ENCODE results near the gene SIK3.
"Not testable (repeated sequence)": the region's sequence is repeated elsewhere in the genome, so short reads cannot be mapped to it uniquely, and the experiment has no call there.

SIK3 gene

DNA sequence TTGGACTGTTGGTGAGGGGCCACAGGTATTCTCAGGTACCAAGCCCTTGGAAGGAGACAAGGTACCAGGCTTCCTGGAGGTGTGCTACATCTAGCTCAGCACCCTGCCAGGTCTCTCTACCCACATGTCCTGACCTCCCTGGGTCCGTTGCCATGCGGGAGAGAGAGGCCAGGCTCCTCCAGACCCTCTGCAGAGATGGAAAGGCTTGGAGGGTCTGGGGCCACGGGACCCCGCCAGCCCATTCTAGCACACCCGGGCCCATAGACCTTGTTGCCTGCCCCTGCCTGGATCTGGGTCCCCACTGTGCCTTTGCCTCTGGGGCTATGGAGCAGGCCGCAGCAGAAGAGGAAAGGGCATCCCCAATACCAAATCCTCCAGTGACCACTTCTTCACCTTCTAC, 270.8 kb downstream of the SIK3 start:
- DNase-seq (ENCODE audit: low read depth, low spot score) = no peak

DNA sequence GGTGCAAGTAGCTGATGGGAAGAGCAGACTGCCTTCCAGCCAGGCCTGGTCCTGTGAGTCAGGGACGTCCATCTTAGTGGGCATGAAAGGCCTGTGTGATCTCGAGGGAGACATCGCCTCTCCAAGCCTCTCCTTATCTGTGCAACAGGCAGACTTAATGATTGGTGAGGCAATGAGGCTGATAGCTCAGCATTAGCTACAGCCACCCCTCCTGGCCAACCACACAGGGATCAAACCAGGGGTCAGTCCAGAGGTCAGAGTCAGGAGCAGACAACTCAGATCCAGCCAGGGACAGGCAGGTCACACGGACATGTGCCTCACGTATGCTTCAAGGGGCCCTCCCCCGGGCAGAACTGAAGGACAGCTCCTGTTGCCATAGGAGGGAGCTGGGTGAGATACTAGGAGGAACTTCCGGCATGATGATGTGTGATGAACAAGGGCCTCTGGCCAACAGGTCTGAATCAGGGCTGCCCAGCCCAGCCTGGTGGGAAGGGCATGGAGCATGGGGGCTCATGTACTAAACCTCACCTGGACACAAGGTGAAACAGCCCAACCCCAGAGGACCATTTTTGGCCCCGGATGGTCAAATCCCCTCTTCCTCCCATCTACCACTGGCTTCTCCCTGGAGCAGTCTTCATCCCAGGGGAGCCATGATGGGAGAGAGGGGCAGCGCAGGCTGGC, 271.3 kb downstream of the SIK3 start:
- DNase-seq (ENCODE audit: low read depth, low spot score) = peak; percentile 57

DNA sequence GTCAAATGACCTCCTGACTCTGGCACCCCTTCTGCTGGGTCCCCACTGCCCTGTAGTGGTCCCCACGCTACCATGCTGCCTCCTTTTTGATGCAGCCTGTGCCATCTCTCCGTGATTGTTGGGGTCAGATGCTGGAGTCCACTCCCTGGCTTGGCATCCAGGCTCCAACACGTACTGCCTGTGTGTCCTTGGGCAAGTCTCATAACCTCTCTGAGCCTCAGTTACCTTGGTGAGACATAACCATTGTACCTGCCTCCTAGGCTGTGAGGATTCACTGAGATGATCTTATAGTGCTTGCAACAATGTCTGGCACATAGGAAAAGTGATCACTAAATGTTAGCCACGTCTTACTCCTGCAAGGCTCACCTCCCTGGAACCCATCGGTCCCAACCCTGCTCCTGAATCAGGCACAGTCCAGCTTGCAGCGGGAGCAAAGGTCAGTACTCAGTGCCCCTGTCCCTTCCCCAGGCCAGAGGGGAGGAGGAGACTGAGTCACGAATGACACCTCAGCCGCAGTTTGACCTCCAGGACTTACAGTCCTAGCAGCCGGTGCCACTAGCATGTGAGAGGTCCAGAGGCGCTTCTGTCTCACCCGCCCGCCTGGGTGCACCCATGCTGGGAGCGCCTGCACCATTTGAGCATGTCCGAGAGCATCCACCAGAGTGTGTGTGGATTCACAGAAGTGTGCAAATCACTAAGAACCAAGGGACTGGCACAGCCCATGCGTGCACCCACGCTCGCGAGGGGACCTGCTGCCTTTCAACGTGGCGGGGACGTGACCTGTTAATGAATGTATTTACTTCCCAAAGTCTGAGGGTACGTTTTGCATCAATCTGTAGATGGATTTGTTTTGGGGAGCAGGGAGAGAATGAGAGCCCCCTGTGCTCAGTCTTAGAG, 272.1 kb downstream of the SIK3 start:
- no peak for DNase-seq (ENCODE audit: low read depth, low spot score)

DNA sequence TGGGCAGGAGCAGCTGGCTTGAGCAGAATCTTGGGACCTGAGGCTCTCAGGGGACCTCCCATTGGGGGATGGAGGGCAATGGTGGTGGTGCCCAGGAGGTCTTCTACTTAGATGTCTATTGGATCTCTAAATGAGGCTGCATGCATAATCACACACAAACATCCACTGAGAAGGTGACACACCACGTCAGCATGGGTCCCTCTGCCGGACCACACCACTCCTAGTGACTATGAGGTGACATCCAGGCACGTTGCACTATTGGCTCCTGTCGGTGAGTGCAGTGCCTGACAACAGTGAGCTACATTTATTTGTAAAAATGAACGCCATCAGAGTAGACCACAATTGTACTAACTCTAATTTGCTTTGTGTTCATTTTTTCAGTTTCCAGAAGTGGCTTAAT, 272.8 kb downstream of the SIK3 start:
- DNase-seq (ENCODE audit: low read depth, low spot score) = no peak

DNA sequence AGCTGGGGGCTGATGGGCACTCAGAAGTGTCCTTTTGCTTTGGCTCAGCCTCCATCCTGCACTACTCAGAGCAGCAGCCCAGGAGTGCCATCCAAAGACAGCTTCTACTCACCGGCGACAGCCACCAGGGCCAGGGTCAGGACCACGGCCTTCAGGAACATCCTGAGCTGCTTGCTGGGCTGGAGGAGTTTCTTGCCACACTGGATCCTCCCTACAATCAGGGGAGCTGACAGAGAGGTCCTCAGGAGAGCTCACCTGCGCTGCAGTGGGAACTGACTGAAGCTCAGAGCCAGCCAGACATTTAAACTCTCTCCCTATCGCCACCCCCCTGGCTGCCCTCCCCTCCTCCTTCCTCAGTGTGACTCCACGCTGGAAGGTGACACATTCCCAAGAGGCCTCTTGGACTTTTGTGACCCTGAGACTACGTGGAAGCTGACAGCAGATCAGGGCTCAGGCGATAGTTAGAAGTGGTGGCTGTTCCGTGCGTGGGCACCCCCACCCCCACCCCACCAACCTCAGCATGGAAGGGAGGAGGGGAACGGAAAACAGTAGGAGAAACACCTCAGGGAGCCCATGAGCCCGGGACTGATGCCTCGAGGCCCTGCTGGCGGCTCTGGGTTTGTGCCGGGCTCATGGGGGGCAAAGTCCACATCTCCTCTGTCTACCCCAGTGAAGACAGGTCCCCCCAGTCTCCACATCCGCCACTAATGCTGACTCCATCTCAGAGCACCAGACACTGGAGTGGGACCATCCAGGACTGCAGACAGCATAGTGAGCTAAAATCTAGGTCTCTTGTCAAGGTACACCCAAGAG, 275.0 kb downstream of the SIK3 start, which contains the start of gene APOA4:
Gene APOA4 (minus strand): TSS at position 274 of the 813 bp plus-strand sequence. CDS start 113 bp downstream, at position 161.
- no peak for DNase-seq (ENCODE audit: low read depth, low spot score)

DNA sequence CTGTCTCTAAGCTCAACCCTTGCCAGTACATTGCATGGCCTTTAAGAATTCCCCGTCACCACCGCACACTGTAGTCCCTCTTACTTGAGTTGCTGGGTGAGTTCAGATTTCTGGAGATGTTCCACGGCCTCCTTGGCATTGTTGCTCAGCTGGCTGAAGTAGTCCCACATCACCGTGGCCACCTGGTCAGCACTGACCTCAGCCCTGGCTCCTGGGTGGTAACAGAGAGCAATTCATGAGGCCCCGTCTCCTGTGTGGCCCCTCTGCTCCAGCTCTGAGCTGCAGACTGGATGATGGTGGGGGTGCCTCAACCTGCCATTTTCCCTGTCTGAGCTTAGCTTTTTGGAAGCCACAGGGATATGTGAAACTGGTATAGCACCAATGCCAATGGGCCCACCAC, 275.7 kb downstream of the SIK3 start:
- DNase-seq (ENCODE audit: low read depth, low spot score) = no peak

DNA sequence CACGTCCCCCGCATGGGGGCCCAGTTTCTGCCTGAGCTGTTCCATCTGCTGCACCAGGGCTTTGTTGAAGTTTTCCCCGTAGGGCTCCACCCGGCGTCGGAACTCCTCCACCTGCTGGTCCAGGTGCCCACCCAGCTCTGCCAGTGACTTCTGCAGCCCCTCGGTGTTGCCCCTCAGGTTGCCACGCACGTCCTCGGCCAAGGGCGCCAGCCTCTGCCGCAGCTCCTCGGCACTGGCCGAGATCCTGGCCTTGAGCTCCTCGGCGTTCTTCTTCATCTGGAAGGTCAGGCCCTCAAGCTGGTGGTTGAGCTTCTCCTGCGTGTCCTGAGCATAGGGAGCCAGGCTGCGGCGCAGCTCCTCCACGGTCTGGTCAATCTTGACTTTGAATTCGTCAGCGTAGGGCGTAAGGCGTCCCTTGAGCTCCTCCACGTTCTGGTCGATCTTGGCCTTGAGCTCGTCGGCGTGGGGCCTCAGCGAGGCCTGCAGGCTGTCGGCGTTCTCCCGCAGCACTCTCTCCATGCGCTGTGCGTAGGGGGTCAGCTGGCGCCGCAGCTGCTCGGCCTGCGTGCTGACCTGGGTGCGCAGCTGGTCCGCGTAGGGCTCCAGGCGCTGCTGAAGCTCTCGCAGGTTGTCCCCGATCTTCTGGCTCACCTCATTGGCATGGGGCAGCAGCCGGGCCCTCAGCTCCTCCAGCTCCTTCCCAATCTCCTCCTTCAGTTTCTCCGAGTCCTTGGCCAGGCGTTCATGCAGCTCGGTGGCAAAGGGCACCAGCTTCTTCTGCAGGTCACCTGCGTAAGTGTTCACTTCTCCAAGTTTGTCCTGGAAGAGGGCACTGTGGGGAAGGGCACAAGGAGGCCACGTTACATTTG, 276.9 kb downstream of the SIK3 start:
- DNase-seq (ENCODE audit: low read depth, low spot score) = no peak

DNA sequence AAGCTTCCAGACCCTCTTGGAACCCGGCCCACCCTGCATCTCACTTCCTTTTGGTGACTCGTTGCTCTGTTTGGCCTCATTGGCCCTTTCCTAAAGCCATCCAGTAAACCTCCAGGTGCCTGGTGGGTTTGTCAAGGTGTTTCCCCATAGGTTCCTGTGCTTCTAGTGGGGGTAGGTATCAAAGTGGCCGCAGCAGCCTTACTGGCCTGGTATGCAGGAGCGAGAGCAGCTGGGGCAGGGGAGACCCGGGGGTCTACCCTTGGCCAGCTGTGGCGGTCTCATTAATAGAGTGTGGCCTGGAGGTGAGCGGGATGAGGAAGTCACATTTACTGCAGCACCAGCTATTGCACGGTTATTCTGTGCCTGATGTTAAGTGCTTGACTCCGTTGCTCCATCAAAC, 279.2 kb downstream of the SIK3 start:
- DNase-seq (ENCODE audit: low read depth, low spot score) = no peak

DNA sequence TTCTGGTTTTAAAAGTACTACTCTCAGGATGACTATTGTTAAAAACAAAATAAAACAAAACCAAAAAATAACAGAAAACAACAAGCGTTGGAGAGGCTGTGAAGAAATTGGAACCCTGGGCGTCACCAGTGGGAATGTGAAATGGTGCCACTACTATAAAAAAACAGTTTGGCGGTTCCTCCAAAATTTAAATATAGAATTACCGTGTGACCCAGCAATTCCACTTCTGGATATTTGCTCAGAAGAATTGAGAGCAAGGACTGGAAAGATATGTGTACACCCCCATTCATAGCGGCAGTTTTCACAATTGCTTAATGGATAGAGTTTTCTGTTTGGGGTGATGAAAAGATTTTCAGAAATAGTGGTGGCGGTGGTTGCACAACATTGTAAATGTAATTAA, 283.7 kb downstream of the SIK3 start:
- no peak for DNase-seq (ENCODE audit: low read depth, low spot score)

DNA sequence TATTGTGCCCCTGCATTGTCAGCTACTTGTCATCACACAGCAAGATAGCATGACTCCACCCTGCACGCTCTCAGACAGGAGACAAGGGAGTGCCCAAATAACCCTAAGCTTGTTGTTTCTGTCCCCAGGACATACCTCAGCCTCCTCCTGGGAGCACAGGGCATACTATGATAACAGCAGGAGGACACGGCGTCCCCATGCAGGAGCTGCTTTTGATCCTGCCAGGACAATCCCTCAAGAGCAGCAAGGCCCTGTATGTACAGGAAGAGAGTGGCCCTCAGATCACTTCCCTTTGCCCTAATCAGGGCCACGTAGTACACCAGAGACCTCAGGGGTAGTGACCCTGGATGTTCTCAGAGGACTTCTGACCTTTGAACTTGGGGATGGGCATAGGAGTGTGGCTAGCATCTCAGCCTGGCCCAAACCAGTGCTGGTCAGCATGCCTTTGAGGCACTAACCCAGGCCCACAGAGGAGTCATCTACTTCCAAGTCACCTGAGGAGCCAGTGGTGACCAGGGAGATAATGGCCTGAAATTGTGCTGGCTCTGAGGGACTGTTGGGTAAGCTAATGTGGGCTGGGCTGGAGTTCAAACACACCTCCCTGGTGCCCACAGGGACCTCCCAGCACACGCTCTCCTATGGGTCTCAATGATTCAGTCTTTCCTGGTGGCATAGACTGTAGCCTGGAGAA, 284.3 kb downstream of the SIK3 start:
- DNase-seq (ENCODE audit: low read depth, low spot score) = no peak

DNA sequence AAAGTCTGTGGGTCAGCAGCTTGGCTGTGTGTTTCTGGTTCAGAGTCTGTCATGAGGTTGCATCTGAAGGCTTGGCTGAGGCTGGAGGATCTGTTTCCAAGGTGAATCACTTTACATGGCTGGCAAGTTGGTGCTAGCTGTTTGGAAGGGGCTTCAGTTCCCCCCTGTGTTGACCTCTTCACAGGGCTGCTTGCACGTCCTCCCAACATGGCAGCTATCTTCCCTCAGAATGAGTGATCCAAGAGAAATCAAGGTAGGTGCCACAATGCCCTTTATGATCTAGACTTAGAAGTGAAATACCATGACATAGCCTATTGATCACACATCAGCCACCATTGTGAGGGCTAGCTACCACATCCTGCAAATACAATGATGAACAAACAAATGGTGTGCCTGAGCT, 285.1 kb downstream of the SIK3 start:
- no peak for DNase-seq (ENCODE audit: low read depth, low spot score)

DNA sequence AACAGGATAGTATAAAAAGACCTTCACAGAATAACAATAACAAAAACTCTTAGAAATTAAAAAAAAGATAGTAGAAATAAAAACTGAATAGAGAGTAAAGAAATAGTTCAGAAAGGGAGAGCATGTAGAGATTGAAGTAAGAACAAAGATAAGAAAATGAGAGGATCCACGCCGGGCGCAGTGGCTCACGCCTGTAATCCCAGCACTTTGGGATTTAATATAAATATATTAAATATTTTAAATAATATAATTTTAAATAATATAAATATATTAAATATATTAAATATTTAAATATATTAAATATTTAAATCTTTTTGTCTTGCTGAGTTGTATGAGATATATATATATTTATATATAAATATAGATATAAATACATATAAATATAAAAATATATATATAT, 286.1 kb downstream of the SIK3 start:
- DNase-seq (ENCODE audit: low read depth, low spot score) = no peak

DNA sequence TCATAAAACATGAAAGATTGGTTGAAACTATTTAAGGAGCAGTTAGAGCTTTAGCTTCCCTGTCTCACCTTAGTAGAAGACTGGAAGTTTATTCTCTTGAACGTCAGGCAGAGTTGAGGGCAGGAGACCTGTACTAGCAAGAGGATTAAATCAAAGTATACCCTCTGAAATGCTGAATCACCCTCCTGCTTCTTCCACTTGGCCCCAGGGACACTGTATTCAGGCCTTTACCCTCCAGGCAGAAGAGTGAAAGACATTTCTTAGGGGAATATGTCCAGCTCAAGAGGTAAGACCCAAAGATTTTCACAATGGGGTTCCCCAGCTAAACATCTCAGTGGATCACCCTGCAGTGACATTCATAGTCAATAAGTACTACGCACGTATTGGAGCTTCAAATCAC, 287.0 kb downstream of the SIK3 start:
- DNase-seq (ENCODE audit: low read depth, low spot score) = no peak

DNA sequence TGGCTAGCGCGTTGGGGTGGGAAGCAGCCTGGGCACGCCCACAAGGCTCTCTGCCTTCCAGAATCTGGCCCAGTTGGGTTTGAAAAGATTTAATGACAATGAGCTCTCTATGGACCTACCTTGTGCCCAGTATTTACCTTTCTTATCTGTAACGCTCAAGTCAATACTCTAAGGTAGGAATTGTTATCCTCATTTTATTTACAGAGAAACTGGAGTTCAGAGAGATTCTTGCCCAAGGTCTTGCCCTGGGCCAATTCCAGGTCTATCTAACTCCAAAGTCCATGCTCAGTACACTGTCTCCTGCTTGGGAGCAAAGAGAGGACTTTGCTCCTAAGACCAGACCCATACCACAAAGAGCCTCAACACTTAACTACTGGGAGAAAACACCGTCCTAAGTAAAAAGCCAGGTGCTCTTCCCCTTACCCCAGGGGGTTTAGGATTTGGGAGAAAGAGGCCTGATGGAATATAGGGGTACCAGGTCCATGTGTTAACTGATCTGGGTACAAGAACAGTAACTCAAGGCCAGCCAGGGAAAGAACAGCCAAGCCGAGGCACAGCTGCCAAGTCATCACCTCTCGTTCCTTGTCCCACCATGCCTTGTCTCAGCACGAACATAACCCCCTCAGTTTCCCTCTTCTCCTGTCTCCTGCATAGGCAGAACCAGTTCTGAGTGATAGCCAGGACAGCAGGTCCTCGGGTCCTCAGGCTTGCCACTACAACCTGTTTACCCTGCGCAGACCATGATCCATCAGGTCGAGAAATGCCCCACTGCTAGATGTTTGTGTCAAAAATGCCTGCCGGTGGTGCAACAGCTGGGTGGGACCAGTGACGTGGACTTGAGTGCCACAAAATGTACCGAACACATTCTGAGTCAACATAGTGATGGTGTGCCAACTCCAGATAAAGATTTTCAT, 289.7 kb downstream of the SIK3 start:
- no peak for DNase-seq (ENCODE audit: low read depth, low spot score)

DNA sequence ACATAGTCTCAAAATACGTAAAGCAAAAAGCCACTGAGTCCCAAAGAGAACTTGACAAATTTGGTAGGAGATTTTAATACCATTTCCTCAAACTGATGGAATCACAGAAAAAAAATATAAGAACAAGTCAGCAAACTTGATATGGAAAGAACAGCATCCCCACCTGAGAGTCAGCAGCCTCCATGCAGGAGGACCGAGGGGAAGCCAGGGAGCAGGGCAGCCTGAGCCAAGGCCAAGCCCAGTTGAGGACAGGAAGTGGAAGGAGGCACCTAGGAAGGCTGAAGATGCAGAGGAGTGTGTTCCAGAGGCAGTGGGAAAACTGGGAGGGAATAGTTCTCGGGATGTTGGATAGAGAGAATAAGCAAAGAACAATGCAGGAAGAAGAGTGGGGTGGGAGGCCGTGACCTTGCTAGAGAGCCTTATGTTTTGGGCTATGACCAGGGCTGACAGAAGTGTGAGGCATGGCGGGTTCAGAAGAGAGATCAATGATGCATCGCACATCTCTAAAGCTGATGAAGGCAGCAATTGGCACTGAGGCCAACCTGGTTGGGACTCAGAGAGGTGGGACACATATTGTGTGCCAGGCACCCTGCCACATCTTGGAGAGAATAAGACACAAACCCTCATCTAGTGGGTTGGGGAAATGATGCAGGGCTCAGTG, 290.5 kb downstream of the SIK3 start:
- no peak for DNase-seq (ENCODE audit: low read depth, low spot score)

DNA sequence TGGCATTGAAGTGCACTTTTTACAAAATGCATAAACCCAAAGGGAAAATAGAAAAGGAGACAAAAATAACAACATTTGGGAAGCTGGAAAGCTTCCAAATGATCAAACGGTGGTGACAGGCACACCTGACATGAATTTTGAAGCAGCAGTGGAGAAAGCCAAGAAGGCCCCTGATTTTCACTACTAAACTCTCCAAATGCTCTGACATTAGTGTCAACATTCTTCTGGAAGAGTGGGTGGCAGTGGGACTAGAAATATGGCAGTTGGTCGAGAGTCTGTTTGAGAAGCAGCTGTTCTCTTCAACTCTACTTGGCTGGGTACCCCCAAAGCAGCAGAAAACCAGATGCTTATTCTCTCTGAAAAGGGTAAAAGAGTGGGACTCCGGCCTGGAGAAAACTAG, 294.2 kb downstream of the SIK3 start:
- no peak for DNase-seq (ENCODE audit: low read depth, low spot score)

DNA sequence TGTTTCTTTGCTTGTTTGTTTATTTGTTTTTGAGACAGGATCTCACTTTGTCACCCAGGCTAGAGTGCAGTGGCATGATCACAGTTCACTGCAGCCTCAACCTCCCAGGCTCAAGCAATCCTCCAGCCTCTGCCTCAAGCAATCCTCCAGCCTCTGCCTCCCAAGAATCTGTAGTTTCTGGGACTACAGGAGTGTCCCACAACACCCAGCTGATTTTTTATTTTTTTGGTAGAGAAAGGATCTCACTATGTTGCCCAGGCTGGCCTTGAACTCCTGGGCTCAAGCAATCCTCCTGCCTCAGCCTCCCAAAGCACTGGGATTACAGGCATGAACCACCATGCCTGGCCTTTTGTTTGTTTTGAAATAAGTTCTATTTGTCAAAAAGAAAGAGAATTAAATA, 296.6 kb downstream of the SIK3 start:
- not testable (repeated sequence) for DNase-seq (ENCODE audit: low read depth, low spot score)

DNA sequence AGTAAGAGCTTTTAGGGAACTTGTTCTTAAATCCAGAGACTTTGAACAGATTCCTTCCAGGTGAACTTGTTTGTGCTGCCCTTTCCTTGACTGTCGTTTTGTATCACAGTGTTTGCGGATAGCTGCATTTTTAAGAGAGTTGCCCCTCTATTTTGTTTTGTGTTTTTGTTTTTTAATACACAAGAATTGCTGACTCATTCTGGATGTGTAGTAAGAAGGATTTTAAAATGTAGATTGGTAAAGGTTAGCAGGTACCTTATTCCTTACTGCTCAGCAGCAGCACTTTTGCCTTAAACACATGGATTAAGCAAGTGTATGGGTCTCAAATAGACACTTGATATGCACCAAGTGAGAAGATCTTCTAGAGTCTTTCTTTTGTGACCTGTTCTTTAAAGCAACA, 297.6 kb downstream of the SIK3 start:
- DNase-seq (ENCODE audit: low read depth, low spot score) = no peak

DNA sequence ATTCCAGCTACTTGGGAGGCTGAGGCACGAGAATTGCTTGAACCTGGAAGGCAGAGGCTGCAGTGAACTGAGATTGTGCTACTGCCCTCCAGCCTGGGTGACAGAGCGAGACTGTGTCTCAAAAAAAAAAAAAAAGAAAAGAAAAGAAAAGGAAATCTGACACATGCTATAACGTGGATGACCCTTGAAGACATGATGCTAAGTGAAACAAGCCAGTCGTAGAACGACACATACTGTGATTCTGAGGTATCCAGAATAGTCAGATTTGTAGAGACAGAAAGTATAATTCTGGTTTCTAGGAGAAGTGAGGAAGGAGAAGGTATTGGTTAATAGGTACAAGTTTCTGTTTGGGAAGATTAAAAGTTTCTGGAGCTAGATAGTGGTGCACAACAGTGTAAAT, 299.9 kb downstream of the SIK3 start:
- DNase-seq (ENCODE audit: low read depth, low spot score) = no peak
